IPS-11a (cell line): ENCODE results near the gene EXOC6B.

Experiments
- H3K4me3 ChIP-seq: one replicate; pipeline ENCODE4 v1.5.1; 2013; ENCODE audit warnings: low read depth, low read length, control low read depth

Gene EXOC6B

GRCh38 chr2:72183016-72183415 is 642.8 kb downstream of the EXOC6B start:
- H3K4me3 ChIP-seq = no peak overlapping the region

GRCh38 chr2:72182547-72182946 is 643.3 kb downstream of the EXOC6B start:
- H3K4me3 ChIP-seq = no peak overlapping the region

GRCh38 chr2:72181616-72182015 is 644.2 kb downstream of the EXOC6B start:
- no peak overlapping the region for H3K4me3 ChIP-seq

GRCh38 chr2:72180351-72180750 is 645.5 kb downstream of the EXOC6B start:
- H3K4me3 ChIP-seq = no peak overlapping the region

- H3K4me3 ChIP-seq = no peak overlapping the region
Observed at GRCh38 chr2:72178551-72178950, 647.3 kb downstream of the EXOC6B start.

GRCh38 chr2:72176281-72176680 is 649.6 kb downstream of the EXOC6B start:
- H3K4me3 ChIP-seq = no peak overlapping the region

- no peak overlapping the region for H3K4me3 ChIP-seq
Observed at GRCh38 chr2:72175636-72176035, 650.2 kb downstream of the EXOC6B start.

- H3K4me3 ChIP-seq = no peak overlapping the region
Observed at GRCh38 chr2:72173640-72174321, 652.1 kb downstream of the EXOC6B start.

GRCh38 chr2:72172478-72172877 is 653.4 kb downstream of the EXOC6B start:
- H3K4me3 ChIP-seq = no peak overlapping the region

- no peak overlapping the region for H3K4me3 ChIP-seq
Observed at GRCh38 chr2:72166279-72166678, 659.6 kb downstream of the EXOC6B start.

GRCh38 chr2:72165792-72166191 is 660.0 kb downstream of the EXOC6B start:
- no peak overlapping the region for H3K4me3 ChIP-seq

GRCh38 chr2:72162574-72162973 is 663.3 kb downstream of the EXOC6B start:
- H3K4me3 ChIP-seq = no peak overlapping the region

GRCh38 chr2:72159211-72159993 is 666.4 kb downstream of the EXOC6B start:
- no peak overlapping the region for H3K4me3 ChIP-seq

- H3K4me3 ChIP-seq = no peak overlapping the region
Observed at GRCh38 chr2:72157871-72158771, 667.7 kb downstream of the EXOC6B start.

- H3K4me3 ChIP-seq = no peak overlapping the region
Observed at GRCh38 chr2:72156872-72157271, 669.0 kb downstream of the EXOC6B start.

- H3K4me3 ChIP-seq = no peak overlapping the region
Observed at GRCh38 chr2:72155737-72156136, 670.1 kb downstream of the EXOC6B start.

- no peak overlapping the region for H3K4me3 ChIP-seq
Observed at GRCh38 chr2:72155151-72155550, 670.7 kb downstream of the EXOC6B start.

- H3K4me3 ChIP-seq = no peak overlapping the region
Observed at GRCh38 chr2:72154386-72154975, 671.4 kb downstream of the EXOC6B start.

GRCh38 chr2:72153924-72154323 is 671.9 kb downstream of the EXOC6B start:
- no peak overlapping the region for H3K4me3 ChIP-seq

- no peak overlapping the region for H3K4me3 ChIP-seq
Observed at GRCh38 chr2:72153026-72153791, 672.6 kb downstream of the EXOC6B start.
